HG03432 (cell line): ENCODE measurements around the gene TGM1.
"Not testable (repeated sequence)": the region's sequence is repeated elsewhere in the genome, so short reads cannot be mapped to it uniquely, and the experiment has no call there.

ENCODE experiments used
- ATAC-seq: cut with Tn5 transposase; IDR thresholded peaks from one replicate; pipeline ENCODE4 v1.9.1; 2021; ENCODE audit warnings: mild to moderate bottlenecking, moderate library complexity; ENCODE audit not compliant: unreplicated experiment

Gene TGM1

GRCh38 chr14:24255438-24255837 lies 7.5 kb downstream of the TGM1 start:
- no peak for ATAC-seq

GRCh38 chr14:24254630-24255392 lies 8.2 kb downstream of the TGM1 start:
- no peak for ATAC-seq

- no peak for ATAC-seq
Measured at GRCh38 chr14:24253936-24254335, 9.0 kb downstream of the TGM1 start.

GRCh38 chr14:24252289-24253124 lies 10.5 kb downstream of the TGM1 start:
- no peak for ATAC-seq

GRCh38 chr14:24251880-24252288 lies 11.1 kb downstream of the TGM1 start:
- ATAC-seq: no peak

- no peak for ATAC-seq
Measured at GRCh38 chr14:24250354-24250753, 12.6 kb downstream of the TGM1 start.

GRCh38 chr14:24249230-24250021 lies 13.6 kb downstream of the TGM1 start:
- no peak for ATAC-seq

- no peak for ATAC-seq
Measured at GRCh38 chr14:24247422-24247821, 15.6 kb downstream of the TGM1 start.

- no peak for ATAC-seq
Measured at GRCh38 chr14:24246765-24247212, 16.2 kb downstream of the TGM1 start.

GRCh38 chr14:24245350-24245749 lies 17.6 kb downstream of the TGM1 start:
- ATAC-seq: not testable (repeated sequence)

- ATAC-seq: no peak
Measured at GRCh38 chr14:24243336-24243836, 19.6 kb downstream of the TGM1 start.

GRCh38 chr14:24241829-24242443 lies 21.0 kb downstream of the TGM1 start:
- peak; percentile 83 for ATAC-seq

- ATAC-seq: no peak
Measured at GRCh38 chr14:24240110-24240918, 22.7 kb downstream of the TGM1 start.

GRCh38 chr14:24238527-24239037 lies 24.4 kb downstream of the TGM1 start:
- ATAC-seq: no peak

- no peak for ATAC-seq
Measured at GRCh38 chr14:24238123-24238522, 24.9 kb downstream of the TGM1 start.

GRCh38 chr14:24237463-24237955 lies 25.5 kb downstream of the TGM1 start:
- no peak for ATAC-seq

GRCh38 chr14:24236689-24237462 lies 26.1 kb downstream of the TGM1 start:
- no peak for ATAC-seq

GRCh38 chr14:24235804-24236688 lies 26.9 kb downstream of the TGM1 start:
- no peak for ATAC-seq
